Ovary (tissue), 3 donors: ENCODE data around the gene IMP3.

Experiments used
- CTCF ChIP-seq, 3 donors: fragments of 450-650 bp in 2 of 3; fragments of 200-600 bp in 1 of 3; IDR thresholded peaks; one replicate each; pipeline versions ENCODE4 v1.5.1 to v1.8.0; 2016 to 2022; ENCODE audit warnings: antibody characterized with exemption in 3 of 3, mild to moderate bottlenecking in 1 of 3
- POLR2A ChIP-seq: fragments of 450-650 bp; IDR thresholded peaks from one replicate; pipeline ENCODE4 v1.6.1; 2017; ENCODE audit warnings: antibody characterized with exemption, mild to moderate bottlenecking, moderate library complexity
- donor health status: DM: no; HTN: no; CAD: no.

- TF ChIP-seq CTCF (IDR thresholded peaks at IDR 0.05) = no peak
- TF ChIP-seq POLR2A = no peak
Measured at GRCh38 chr15:75654201-75654907, 14.3 kb upstream of the IMP3 start.
